LNCaP clone FGC (cell line): Measurements from ENCODE around the gene UBP1.

Experiments
- DNase-seq: peaks from one replicate; pipeline ENCODE4 v3.0.0-alpha.2; 2011; ENCODE audit warnings: low read depth
- H3K4me3 ChIP-seq: 2 replicates; pipeline ENCODE4 v1.5.1; 2011; ENCODE audit warnings: mild to moderate bottlenecking, low read depth, low read length, control low read depth
- TF ChIP-seq, protein P1 (sequence below): IDR thresholded peaks from 2 replicates; pipeline ENCODE4 v1.5.1; 2012; ENCODE audit warnings: mild to moderate bottlenecking; ENCODE audit not compliant: control insufficient read depth, insufficient read depth; ENCODE audit errors: extremely low read depth

The UBP1 gene

DNA sequence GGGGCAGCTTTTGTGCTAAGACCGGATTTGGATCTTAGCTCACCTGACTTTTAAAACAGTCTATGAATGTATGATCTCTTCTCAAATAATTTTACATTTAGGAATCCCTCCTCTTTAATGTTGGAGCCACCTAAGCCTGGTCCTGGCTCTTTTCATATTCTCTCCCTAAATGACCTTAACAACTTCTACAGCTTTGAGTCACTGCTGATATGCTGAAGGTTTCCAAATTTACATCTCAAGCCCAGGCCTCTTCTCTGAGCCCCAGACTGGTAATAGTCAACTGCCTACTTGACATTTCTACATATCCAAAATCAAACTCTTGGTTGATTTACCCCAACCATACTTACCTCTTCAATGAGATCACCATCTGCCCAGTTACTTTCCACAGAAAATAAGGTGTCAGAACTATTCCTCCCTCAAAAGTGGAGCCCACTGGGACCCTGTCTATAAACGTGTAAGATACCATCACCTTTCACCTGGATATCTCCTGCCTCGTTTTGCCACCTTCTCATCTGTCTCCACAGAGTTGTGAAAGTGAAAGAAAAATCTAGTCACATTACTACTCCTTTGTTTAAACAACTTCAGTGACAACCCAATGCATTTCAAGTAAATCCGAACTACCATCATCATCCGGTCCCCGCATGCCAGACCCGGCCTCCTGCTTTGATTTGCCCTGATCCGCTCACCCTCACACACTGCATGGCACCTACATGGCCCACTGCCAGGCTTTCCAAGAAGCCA lies 48.8 kb downstream of the UBP1 start:
- DNase-seq: no peak
- no peak overlapping the region for H3K4me3 ChIP-seq
- TF ChIP-seq, protein P1, sequence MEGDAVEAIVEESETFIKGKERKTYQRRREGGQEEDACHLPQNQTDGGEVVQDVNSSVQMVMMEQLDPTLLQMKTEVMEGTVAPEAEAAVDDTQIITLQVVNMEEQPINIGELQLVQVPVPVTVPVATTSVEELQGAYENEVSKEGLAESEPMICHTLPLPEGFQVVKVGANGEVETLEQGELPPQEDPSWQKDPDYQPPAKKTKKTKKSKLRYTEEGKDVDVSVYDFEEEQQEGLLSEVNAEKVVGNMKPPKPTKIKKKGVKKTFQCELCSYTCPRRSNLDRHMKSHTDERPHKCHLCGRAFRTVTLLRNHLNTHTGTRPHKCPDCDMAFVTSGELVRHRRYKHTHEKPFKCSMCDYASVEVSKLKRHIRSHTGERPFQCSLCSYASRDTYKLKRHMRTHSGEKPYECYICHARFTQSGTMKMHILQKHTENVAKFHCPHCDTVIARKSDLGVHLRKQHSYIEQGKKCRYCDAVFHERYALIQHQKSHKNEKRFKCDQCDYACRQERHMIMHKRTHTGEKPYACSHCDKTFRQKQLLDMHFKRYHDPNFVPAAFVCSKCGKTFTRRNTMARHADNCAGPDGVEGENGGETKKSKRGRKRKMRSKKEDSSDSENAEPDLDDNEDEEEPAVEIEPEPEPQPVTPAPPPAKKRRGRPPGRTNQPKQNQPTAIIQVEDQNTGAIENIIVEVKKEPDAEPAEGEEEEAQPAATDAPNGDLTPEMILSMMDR: no peak

- no peak for DNase-seq
- no peak overlapping the region for H3K4me3 ChIP-seq
- TF ChIP-seq, protein P1: no peak
These were observed 50.3 kb downstream of the UBP1 start for GRCh38 chr3:33389908-33390307.

DNA sequence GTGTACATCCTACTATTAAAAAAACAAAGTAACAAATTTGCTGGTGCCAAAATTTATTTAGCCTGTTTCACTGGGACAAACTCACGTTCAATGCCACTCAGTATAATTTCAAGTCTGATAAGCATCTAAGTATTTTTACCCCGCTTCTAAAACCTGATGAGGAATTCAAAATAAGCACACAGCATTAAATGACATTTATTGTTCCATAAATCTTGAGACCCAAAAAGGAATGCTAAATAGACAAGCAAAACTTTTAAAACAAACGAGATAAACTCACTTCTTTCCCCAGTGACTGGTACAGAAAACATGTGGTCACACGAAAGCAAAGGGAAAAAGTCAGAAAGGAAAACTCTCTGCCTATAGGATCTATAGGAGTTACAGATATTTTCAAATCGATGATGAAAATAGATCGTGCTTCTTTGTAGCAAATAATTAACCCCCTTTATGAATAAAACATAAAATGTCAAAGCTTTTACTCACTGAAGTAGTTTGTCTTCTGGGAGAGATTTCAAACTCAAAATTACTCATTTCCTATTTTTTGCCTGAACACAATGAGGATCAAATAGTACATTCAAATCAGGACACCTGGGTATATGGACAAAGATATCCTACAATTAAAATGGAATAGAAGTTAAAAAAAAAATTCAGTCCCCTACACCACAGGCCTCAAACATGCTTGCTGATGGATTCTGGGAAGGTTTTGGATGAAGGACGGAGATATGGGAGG lies 51.7 kb downstream of the UBP1 start:
- no peak for DNase-seq
- TF ChIP-seq, protein P1: no peak
- H3K4me3 ChIP-seq: no peak overlapping the region

DNA sequence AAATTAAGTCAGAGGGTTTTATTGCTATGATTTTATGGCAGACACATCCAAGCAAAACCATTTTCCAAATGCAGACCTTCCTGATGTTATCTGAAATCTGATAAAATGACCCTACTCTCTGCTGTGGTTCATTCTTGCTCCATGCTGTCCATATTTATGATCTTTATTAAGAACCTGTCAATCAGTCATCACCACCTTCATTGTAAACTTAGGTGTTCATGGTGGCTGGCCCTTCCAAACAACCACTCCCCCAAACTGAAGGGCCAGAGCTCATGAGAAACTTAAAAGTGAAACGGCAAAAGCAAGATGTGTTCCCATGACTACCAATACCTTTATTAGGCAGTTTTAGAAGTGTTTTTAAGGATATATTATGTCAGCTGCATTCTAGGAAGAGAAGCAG lies 53.6 kb downstream of the UBP1 start:
- TF ChIP-seq, protein P1: no peak
- DNase-seq: no peak
- no peak overlapping the region for H3K4me3 ChIP-seq

- TF ChIP-seq, protein P1: no peak
- H3K4me3 ChIP-seq: no peak overlapping the region
- no peak for DNase-seq
These were observed 54.8 kb downstream of the UBP1 start for GRCh38 chr3:33385423-33385822.

GRCh38 chr3:33383951-33384350 lies 56.3 kb downstream of the UBP1 start:
- no peak overlapping the region for H3K4me3 ChIP-seq
- DNase-seq: no peak
- TF ChIP-seq, protein P1: no peak
